NCI-H524 (cell line): ENCODE results near the gene CAMK1D.
"Not testable (repeated sequence)": the region's sequence is repeated elsewhere in the genome, so short reads cannot be mapped to it uniquely, and the experiment has no call there.

Source experiments
- DNase-seq, 2 experiments: peaks; one replicate each; lab custom pipeline; 2025; lab: John Stamatoyannopoulos, UW

The CAMK1D gene

DNA sequence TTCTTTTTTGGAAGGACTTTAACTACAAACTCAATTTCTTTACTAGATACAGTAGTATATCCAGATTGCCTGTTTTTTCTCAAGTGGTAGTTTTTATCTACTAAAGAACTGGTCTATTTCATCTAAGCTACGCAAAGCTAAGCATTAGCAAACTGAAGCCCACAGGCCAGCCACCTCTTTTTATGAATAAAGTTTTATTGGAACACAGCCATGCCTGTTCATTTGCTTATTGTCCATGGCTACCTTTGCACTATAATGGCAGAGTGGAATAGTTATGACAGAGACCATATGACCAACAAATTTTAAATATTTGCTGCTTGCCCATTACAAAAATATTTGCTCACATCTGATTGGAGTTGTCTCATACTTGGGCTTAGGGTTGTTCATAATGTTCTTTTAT is 168.7 kb downstream of the CAMK1D start:
- DNase-seq, result no peak

- DNase-seq, result no peak
Measured at GRCh38 chr10:12521423-12521822, 172.1 kb downstream of the CAMK1D start.

DNA sequence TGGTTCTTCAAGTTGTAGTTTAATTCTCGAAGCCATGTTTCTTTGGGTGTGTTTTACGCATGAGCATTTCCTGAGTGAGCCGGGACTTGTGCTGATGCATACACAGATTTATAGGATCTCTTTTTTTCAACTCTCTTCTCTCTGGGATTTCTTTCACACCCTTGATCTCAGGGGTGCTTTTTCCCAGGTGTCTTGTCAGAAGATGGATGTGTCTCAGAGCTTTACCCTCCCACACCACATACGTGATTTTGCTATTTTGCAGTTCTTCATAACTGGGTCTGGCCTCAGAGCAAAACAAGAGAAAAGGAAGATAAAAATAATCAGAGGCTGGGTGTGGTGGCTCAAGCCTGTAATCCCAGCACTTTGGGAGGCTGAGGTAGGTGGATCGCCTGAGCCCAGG is 177.0 kb downstream of the CAMK1D start:
- DNase-seq, result no peak

GRCh38 chr10:12529976-12530375 is 180.6 kb downstream of the CAMK1D start:
- DNase-seq, result no peak

- no peak for DNase-seq
Measured at GRCh38 chr10:12531305-12532220, 182.2 kb downstream of the CAMK1D start.

- DNase-seq, result no peak
Measured at GRCh38 chr10:12533151-12533550, 183.8 kb downstream of the CAMK1D start.

GRCh38 chr10:12533723-12534122 is 184.4 kb downstream of the CAMK1D start:
- DNase-seq, result no peak

DNA sequence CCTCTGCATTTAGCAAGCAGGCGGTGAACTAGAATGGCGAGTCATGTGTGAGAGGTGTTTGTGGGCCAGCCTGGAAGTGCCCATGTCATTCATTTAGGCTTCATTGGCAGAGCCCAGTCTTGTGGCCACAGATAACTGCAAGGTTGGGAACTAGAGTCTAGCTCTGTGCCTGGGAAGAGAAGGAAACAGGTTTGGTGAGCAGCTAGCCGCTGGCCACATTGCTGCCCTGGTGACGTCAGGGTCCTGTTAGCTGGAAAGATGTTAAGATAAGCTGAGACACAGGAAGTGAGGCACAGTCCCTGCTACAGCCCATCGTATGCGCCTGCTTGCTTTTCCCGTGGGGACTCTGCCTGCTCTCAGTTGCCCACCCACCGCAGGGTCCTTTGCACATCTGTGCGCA is 185.5 kb downstream of the CAMK1D start:
- DNase-seq, result no peak

GRCh38 chr10:12535656-12536055 is 186.3 kb downstream of the CAMK1D start:
- DNase-seq, result no peak

DNA sequence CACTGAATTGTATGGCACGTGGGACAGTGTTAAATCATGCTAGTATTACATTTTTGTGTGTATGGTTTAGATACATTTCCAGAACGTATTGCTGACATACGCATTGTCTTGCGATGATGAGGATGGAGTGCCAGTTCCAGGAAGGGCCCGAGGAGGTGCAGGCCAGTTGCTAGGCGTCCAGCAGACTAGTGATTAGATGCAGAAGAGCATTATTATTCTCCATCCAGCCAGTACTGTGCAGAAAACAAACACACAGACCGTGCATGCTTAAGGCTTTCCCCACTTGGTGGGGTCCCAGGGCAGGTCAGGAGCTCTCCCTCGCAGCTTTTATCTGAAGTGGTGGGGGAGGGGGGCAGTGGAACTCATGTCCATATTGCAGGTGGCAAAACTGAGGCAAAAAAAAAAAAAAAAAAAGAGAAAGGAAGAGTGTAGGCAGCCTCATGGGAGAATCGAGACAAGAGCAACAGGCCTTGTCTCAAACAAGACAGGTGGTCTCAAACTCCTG is 189.2 kb downstream of the CAMK1D start:
- no peak for DNase-seq

- peak in 1 of 2 experiments; percentile 17 for DNase-seq
Measured at GRCh38 chr10:12539350-12540164, 190.2 kb downstream of the CAMK1D start.

DNA sequence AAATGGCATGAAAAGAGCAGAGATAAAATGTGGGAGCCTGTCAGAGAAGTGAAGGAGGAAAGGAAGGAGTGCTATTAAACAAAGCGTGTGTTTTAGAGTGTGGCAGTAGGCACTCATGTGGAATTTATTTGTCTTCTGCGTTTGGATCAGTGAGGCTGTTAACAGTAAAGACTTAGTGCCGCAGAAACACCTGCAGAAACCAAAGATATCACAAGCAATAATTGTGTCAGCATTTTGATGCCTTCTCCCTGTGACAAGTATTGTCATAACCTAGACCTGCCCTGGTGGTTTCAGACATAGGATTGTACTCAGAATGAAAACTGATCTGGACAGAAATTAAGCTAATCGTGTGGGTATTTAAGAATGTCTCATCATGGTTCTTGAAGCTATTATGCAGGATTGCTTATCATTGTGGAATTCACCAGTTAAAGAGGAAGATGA is 191.0 kb downstream of the CAMK1D start:
- no peak for DNase-seq

DNA sequence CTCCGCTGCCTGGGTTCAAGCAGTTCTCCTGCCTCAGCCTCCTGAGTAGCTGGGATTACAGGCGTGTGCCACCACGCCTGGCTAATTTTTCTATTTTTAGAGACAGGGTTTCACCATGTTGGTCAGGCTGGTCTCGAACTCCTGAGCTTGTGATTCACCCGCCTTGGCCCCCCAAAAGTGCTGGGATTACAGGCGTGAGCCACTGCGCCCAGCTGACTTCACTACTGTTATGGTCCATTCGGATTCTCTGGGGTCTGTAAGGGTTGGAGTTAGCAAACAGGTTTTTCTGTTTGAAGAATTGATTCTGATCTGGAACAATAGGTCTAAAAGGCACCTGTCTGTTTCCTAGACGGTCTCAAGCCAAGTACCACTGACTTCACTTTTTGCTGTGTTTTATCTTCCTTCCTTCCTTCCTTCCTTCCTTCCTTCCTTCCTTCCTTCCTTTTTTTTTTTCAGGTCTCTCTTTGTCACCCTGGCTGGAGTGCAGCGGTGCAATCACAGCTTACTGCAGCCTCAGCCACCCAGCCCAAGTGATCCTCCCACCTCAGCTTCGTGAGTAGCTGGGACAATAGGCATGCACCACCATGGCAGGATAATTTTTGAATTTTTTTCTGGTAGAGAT is 192.2 kb downstream of the CAMK1D start:
- DNase-seq, result no peak

DNA sequence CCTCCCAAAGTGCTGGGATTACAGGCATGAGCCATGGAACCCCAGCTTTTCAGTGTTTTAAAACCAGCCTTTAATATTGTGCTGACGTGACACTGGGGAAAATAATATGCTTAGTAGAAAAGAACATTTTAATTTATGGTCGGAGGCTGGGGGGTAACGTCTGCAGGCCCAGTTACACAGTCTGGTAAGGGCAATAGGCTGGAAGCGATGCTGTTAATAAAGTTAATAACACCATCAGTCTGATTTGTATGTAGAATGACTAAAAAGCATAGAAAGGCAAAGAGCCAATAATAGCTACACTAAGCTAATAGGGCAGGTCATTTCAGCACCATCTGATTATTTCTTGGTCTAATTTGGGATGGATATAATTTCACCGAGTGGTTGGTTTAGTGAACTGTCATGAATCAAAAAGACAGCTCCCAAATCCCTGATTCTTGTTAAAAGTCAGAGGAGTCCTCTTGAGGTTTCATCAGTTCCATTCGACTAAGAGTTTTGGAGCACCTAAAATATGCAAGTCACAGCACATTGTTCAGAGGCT is 192.9 kb downstream of the CAMK1D start:
- no peak for DNase-seq

- no peak for DNase-seq
Measured at GRCh38 chr10:12543589-12543988, 194.2 kb downstream of the CAMK1D start.

GRCh38 chr10:12546160-12546802 is 196.9 kb downstream of the CAMK1D start:
- not testable (repeated sequence) for DNase-seq

DNA sequence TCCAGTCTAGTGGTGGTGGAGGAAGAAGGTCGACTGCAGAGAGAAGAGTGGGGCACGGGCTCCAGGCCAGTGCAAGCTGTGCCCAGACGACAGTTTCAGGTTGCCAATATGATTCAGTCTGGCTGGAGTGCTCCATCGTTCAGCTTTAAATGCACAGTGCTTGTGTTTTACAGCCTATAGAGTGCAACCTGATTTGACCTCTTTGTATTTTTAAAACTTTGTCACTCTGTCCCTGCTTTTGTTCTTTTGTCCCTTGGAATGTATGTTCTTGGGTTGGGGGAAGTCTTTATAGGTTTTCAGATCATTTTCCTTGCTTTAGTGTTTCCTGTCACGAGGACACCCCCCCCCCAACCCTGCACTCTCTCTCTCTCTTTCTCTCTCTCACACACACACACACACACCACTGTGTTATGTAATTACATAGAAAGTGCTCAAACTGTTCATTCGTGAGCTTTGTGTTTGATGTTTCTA is 198.0 kb downstream of the CAMK1D start:
- no peak for DNase-seq

DNA sequence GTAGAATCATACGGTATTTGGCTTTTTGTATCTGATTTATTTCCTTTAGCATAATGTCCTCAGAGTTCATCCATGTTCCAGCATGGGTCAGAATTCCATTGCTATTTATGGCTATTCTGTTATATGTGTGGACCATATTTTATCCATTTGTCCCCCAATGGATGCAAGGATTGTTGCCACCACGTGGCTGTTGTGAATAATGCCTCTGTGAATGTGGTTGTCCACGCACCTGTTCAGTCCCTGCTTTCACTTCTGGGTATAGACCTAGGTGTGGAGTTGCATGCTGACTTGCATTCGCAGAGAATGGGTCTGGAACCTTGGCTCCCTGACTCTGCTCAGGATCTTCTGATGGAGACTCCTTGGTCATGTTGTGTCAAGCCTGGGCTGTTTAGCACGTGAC is 199.9 kb downstream of the CAMK1D start:
- no peak for DNase-seq

DNA sequence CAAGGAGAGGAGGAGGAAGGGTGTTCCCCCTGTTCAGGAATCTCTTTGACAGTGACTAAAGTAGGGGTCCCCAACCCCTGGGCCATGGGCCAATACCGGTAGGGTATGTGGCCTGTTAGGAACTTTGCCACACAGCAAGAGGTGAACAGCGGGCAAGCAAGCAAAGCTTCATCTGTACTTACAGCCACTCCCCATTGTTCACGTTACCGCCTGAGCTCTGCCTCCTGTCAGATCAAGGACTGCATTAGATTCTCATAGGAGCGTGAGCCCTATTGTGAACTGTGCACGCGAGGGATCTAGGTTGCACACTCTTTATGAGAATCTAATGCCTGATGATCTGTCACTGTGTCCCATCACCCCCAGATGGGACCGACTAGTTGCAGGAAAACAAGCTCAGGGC is 201.6 kb downstream of the CAMK1D start:
- no peak for DNase-seq

GRCh38 chr10:12556039-12556438 is 206.7 kb downstream of the CAMK1D start:
- DNase-seq, result no peak

DNA sequence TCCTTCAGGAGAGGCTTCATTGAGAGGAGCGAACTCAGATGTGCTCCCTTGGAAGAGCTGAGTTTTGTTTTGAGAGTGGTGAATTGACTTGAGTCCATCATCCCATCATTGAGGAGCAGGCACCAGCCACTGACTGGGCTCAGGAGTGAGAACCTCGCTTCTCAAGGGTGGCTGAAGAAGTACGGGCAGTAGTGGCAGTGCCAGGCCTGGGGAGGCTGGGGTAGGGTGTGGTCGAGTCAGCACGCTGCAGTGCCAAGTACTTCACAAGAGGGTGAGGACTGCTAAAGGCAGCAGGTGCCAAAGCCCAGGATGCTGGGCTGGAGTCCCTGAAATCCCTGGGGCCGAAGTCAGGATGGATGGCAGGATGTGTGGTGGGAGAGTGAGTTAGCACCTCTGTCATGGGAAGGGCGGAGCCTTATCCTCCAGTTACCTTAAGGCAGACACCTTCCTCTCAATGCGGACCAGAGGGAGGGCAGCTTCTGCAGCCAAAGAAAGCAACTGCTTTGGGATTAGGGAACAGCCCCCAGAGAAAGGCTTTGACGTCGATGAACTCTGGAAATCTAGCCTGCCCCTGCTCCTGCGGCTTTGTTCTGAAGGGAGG is 210.3 kb downstream of the CAMK1D start:
- no peak for DNase-seq
